SK-N-SH treated with all-trans-retinoic acid at 6 μM for 48 hours (cell line): Measurements from ENCODE around the gene RAC2.

Experiments
- ATAC-seq: fragments of 200-7000 bp; cut with Tn5 transposase; 3 replicates; pipeline ENCODE4 v1.9.1; 2020; ENCODE audit warnings: mild to moderate bottlenecking, moderate library complexity
- ARNTL ChIP-seq: fragments of 450-650 bp; formaldehyde crosslinking; IDR thresholded peaks from 2 replicates; pipeline ENCODE4 v1.5.0; 2020; ENCODE audit warnings: low read depth, mild to moderate bottlenecking, moderate library complexity, borderline replicate concordance
- CSDC2 ChIP-seq: fragments of 250-450 bp; sonication (Bioruptor Pico); IDR thresholded peaks from 2 replicates; pipeline ENCODE4 v1.5.0; 2020; ENCODE audit warnings: mild to moderate bottlenecking, moderate library complexity
- ESRRG ChIP-seq: fragments of 250-450 bp; sonication (Bioruptor Pico); IDR thresholded peaks from 2 replicates; pipeline ENCODE4 v1.6.1; 2021; ENCODE audit warnings: mild to moderate bottlenecking
- ISL1 ChIP-seq: fragments of 250-450 bp; sonication (Bioruptor Pico); IDR thresholded peaks from 2 replicates; pipeline ENCODE4 v2.1.2; 2022; ENCODE audit warnings: mild to moderate bottlenecking, moderate library complexity
- OSR1 ChIP-seq: fragments of 250-450 bp; sonication (Bioruptor Pico); IDR thresholded peaks from 2 replicates; pipeline ENCODE4 v1.8.0; 2022; ENCODE audit warnings: moderate library complexity, mild to moderate bottlenecking, inconsistent platforms
- RARB ChIP-seq: fragments of 250-450 bp; sonication (Bioruptor Pico); IDR thresholded peaks from 2 replicates; pipeline ENCODE4 v1.8.0; 2021; ENCODE audit warnings: mild to moderate bottlenecking, moderate library complexity
- TCF4 ChIP-seq: fragments of 250-450 bp; sonication (Bioruptor Pico); IDR thresholded peaks from 2 replicates; pipeline ENCODE4 v1.8.0; 2021; ENCODE audit warnings: mild to moderate bottlenecking, moderate library complexity, borderline replicate concordance
- TOX ChIP-seq: fragments of 250-450 bp; sonication (Bioruptor Pico); IDR thresholded peaks from 2 replicates; pipeline ENCODE4 v1.8.0; 2021; ENCODE audit warnings: mild to moderate bottlenecking, moderate library complexity, borderline replicate concordance
- ZC3H10 ChIP-seq: fragments of 250-450 bp; sonication (Bioruptor Pico); IDR thresholded peaks from 2 replicates; pipeline ENCODE4 v1.5.1; 2021; ENCODE audit warnings: mild to moderate bottlenecking, moderate library complexity
- ZFP3 ChIP-seq: fragments of 250-450 bp; sonication (Bioruptor Pico); IDR thresholded peaks from 2 replicates; pipeline ENCODE4 v1.5.0; 2020; ENCODE audit warnings: mild to moderate bottlenecking, moderate library complexity
- ZFP30 ChIP-seq: fragments of 450-650 bp; formaldehyde crosslinking; IDR thresholded peaks from 2 replicates; pipeline ENCODE4 v1.5.0; 2022; ENCODE audit warnings: mild to moderate bottlenecking, moderate library complexity
- ZNF565 ChIP-seq: fragments of 450-650 bp; formaldehyde crosslinking; conservative IDR thresholded peaks from 2 replicates; pipeline ENCODE4 v1.5.0; 2020; ENCODE audit warnings: low read depth, mild to moderate bottlenecking, moderate library complexity
- ZNF8 ChIP-seq: fragments of 450-650 bp; formaldehyde crosslinking; IDR thresholded peaks from 2 replicates; pipeline ENCODE4 v1.5.0; 2020; ENCODE audit warnings: mild to moderate bottlenecking, moderate library complexity
- TF ChIP-seq, protein P1 (sequence below): fragments of 250-450 bp; sonication (Bioruptor Pico); IDR thresholded peaks from 2 replicates; pipeline ENCODE4 v1.8.0; 2020; ENCODE audit warnings: mild to moderate bottlenecking, moderate library complexity, borderline replicate concordance
- TF ChIP-seq, protein P2 (sequence below): fragments of 250-450 bp; sonication (Bioruptor Pico); IDR thresholded peaks from 2 replicates; pipeline ENCODE4 v1.5.0; 2020; ENCODE audit warnings: mild to moderate bottlenecking, moderate library complexity
- TF ChIP-seq, protein P3 (sequence below): fragments of 250-450 bp; sonication (Bioruptor Pico); IDR thresholded peaks from 2 replicates; pipeline ENCODE4 v1.5.1; 2021; ENCODE audit warnings: mild to moderate bottlenecking, moderate library complexity
- TF ChIP-seq, protein P4 (sequence below): fragments of 250-450 bp; sonication (Bioruptor Pico); IDR thresholded peaks from 2 replicates; pipeline ENCODE4 v1.5.1; 2020; ENCODE audit warnings: low read depth, mild to moderate bottlenecking, moderate library complexity

RAC2 gene

DNA sequence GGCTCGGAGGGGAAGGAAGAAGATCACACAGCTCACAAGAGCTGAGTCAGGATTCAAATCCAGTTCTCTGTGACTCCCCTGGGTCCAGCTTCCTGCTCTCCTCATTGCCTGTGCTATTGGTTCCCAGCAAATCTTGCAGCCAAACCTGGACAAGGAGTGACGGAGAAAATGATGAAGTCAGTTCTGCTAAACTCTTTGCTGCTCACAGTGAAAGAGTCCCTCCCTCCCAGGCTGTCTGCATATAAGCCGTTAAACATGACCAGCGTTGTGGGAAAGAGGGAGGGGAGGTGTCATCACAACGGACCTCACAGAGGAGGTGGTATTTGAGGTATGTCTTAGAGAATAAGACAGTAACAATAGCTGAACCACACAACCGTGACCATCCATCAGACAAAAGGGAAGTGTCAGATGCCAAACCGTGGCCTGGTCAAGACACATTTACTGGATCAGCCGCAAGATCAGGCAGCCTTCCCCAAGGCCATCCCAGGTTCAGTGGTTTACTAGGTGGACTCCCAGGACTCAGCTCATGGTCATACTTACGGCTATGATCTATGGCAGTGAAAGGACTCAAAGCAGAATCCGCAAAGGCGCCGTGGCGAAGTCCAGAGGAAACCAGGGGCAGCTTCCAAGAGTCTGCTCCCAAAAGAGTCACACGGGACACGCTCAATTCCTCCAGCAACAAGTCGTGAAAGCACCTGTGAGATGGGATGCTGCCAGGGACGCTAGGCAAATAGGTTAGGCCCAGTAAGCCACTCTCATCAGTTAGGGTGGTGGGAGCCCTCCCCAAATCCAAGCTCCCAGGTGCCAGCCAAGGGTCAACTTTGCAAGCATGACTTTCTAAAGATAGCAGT lies 35.5 kb upstream of the RAC2 start:
- TF ChIP-seq OSR1 (no peak), ESRRG (CRISPR knock-in tag) (no peak), CSDC2 (CRISPR knock-in tag) (no peak), ZFP30 (CRISPR knock-in tag) (no peak), TCF4 (CRISPR knock-in tag) (no peak)
- TF ChIP-seq, protein P1, sequence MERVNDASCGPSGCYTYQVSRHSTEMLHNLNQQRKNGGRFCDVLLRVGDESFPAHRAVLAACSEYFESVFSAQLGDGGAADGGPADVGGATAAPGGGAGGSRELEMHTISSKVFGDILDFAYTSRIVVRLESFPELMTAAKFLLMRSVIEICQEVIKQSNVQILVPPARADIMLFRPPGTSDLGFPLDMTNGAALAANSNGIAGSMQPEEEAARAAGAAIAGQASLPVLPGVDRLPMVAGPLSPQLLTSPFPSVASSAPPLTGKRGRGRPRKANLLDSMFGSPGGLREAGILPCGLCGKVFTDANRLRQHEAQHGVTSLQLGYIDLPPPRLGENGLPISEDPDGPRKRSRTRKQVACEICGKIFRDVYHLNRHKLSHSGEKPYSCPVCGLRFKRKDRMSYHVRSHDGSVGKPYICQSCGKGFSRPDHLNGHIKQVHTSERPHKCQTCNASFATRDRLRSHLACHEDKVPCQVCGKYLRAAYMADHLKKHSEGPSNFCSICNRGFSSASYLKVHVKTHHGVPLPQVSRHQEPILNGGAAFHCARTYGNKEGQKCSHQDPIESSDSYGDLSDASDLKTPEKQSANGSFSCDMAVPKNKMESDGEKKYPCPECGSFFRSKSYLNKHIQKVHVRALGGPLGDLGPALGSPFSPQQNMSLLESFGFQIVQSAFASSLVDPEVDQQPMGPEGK (CRISPR knock-in tag): no peak
- TF ChIP-seq, protein P2, sequence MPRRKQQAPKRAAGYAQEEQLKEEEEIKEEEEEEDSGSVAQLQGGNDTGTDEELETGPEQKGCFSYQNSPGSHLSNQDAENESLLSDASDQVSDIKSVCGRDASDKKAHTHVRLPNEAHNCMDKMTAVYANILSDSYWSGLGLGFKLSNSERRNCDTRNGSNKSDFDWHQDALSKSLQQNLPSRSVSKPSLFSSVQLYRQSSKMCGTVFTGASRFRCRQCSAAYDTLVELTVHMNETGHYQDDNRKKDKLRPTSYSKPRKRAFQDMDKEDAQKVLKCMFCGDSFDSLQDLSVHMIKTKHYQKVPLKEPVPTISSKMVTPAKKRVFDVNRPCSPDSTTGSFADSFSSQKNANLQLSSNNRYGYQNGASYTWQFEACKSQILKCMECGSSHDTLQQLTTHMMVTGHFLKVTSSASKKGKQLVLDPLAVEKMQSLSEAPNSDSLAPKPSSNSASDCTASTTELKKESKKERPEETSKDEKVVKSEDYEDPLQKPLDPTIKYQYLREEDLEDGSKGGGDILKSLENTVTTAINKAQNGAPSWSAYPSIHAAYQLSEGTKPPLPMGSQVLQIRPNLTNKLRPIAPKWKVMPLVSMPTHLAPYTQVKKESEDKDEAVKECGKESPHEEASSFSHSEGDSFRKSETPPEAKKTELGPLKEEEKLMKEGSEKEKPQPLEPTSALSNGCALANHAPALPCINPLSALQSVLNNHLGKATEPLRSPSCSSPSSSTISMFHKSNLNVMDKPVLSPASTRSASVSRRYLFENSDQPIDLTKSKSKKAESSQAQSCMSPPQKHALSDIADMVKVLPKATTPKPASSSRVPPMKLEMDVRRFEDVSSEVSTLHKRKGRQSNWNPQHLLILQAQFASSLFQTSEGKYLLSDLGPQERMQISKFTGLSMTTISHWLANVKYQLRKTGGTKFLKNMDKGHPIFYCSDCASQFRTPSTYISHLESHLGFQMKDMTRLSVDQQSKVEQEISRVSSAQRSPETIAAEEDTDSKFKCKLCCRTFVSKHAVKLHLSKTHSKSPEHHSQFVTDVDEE (CRISPR knock-in tag): no peak
- ATAC-seq: no peak

DNA sequence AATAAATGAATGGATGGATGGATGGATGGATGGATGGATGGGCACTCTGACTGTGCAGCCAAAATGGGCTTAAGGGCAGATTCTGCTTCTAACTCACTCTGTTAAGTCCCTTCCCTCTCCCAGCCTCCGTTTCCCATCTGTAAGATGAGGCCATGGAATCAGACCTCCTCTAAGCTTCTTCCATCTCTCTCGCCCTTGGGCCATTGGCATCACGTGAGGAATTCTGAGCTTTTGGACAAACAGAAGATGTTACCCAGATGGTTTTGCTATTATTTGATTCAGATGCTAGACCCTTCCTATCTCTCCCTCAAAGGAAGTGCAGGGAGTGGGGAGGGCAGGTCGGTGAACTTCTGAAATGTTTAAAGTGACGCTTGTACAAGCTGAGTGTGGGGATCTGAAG lies 34.2 kb upstream of the RAC2 start:
- no peak for ATAC-seq
- TF ChIP-seq ZC3H10 (CRISPR knock-in tag) (no peak), CSDC2 (CRISPR knock-in tag) (no peak)
- TF ChIP-seq, protein P1 (CRISPR knock-in tag): no peak
- TF ChIP-seq, protein P2 (CRISPR knock-in tag): no peak

DNA sequence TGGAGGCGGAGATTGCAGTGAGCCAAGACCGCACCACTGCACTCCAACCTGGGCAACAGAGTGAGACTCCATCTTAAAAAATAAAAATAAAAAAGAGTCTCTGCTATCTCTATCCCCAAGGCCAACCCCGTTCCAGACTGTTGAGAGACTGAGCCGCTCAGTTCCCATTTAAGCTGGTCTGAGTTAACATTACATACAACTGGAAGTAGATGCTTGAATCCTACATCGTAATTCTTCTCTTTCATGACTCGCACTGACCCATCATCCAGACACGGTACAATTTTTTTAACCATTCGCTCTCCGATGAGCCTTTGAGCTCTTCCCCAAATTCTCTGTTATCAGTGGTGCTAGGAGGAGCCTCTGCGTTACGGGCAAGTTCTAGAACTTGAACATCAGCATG lies 33.3 kb upstream of the RAC2 start:
- TF ChIP-seq ZNF565 (CRISPR knock-in tag) (no peak), TOX (CRISPR knock-in tag) (no peak), ZNF8 (no peak)
- TF ChIP-seq, protein P3, sequence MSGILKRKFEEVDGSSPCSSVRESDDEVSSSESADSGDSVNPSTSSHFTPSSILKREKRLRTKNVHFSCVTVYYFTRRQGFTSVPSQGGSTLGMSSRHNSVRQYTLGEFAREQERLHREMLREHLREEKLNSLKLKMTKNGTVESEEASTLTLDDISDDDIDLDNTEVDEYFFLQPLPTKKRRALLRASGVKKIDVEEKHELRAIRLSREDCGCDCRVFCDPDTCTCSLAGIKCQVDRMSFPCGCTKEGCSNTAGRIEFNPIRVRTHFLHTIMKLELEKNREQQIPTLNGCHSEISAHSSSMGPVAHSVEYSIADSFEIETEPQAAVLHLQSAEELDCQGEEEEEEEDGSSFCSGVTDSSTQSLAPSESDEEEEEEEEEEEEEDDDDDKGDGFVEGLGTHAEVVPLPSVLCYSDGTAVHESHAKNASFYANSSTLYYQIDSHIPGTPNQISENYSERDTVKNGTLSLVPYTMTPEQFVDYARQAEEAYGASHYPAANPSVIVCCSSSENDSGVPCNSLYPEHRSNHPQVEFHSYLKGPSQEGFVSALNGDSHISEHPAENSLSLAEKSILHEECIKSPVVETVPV (CRISPR knock-in tag): no peak
- ATAC-seq: no peak

DNA sequence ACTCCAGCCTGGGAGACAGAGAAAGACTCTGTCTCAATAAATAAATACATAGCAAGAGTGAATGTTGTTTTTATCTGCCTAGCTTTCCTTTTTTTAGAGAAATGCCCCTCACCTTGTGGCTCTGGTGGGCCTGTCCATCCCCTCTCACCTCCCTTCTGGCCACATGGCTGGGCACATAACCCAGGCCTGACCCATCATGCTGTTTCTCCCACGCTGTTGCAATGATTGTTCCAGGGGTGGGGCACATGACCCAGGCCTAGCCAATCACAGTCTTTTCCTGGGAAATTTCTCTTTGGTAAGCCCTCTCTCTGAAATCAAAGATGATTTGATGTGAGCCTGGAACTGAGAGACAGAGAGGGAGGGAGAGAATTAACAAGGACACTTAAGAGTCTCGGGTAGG lies 32.7 kb upstream of the RAC2 start:
- ATAC-seq: no peak
- TF ChIP-seq, protein P2 (CRISPR knock-in tag): no peak
- TF ChIP-seq RARB (CRISPR knock-in tag) (no peak), TOX (CRISPR knock-in tag) (no peak), OSR1 (no peak), ARNTL (CRISPR knock-in tag) (no peak), ZNF565 (CRISPR knock-in tag) (no peak), ISL1 (no peak), ZFP30 (CRISPR knock-in tag) (no peak), CSDC2 (CRISPR knock-in tag) (no peak), ZFP3 (CRISPR knock-in tag) (no peak), TCF4 (CRISPR knock-in tag) (no peak)
- TF ChIP-seq, protein P4, sequence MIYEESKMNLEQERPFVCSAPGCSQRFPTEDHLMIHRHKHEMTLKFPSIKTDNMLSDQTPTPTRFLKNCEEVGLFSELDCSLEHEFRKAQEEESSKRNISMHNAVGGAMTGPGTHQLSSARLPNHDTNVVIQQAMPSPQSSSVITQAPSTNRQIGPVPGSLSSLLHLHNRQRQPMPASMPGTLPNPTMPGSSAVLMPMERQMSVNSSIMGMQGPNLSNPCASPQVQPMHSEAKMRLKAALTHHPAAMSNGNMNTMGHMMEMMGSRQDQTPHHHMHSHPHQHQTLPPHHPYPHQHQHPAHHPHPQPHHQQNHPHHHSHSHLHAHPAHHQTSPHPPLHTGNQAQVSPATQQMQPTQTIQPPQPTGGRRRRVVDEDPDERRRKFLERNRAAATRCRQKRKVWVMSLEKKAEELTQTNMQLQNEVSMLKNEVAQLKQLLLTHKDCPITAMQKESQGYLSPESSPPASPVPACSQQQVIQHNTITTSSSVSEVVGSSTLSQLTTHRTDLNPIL (CRISPR knock-in tag): no peak
